ENCODE data around the gene RBFA. TPM values are rescaled to one million over a fixed set of nuclear protein-coding genes. Genes with fewer than 3 reads are reported as not detected.

The RBFA gene
- total and polyA plus RNA-seq, 2 of the 13 experiments (the other 11 are each of a cell fraction or from before 2014, with no cell fraction given), result 29.7 to 42.4 TPM

DNA sequence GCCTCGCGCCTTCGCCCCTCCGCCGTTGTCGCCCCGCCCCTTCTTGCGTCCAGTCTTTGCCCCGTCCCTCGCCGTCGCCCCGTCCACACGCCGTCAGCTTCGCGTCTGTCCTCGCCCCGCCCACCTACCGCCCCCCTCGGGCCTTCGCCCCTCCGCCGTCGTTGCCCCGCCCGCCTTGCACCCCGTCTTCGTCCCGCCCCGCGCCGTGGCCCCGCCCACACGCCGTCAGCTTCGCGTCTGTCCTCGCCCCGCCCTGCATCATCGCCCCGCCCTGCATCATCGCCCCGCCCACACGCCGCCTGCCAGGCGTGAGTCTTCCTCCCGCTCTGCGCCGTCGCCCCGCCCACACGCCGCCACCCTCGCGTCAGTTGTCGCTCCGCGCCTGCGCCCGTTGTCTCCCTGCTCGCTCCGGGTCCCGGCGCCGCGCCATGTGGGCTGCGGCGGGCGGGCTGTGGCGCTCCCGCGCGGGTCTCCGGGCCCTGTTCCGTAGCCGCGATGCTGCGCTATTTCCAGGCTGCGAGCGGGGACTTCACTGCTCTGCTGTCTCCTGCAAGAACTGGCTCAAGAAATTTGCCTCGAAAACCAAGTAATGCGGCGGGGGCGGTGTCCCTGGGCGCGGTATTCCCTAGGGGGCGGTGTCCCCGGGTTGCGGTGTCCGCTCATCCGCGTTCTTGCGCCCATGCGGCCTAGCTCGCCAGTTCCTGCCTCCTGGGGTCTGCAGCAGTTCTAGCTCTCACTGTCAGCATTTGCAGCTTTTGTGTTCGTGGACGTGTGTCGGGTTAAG, at the start of gene RBFA (continued):
- TF ChIP-seq, protein P1, sequence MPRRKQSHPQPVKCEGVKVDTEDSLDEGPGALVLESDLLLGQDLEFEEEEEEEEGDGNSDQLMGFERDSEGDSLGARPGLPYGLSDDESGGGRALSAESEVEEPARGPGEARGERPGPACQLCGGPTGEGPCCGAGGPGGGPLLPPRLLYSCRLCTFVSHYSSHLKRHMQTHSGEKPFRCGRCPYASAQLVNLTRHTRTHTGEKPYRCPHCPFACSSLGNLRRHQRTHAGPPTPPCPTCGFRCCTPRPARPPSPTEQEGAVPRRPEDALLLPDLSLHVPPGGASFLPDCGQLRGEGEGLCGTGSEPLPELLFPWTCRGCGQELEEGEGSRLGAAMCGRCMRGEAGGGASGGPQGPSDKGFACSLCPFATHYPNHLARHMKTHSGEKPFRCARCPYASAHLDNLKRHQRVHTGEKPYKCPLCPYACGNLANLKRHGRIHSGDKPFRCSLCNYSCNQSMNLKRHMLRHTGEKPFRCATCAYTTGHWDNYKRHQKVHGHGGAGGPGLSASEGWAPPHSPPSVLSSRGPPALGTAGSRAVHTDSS (CRISPR knock-in tag; conservative IDR thresholded peaks at IDR 0.05), result 0 out of 2 replicates have a peak, but pooled peaks have one; percentile 62
- TF ChIP-seq, protein P2, sequence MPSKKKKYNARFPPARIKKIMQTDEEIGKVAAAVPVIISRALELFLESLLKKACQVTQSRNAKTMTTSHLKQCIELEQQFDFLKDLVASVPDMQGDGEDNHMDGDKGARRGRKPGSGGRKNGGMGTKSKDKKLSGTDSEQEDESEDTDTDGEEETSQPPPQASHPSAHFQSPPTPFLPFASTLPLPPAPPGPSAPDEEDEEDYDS (CRISPR knock-in tag; IDR thresholded peaks at IDR 0.05), result 0 out of 2 replicates have a peak, but pooled peaks have one; percentile 10
- TF ChIP-seq, protein P3, sequence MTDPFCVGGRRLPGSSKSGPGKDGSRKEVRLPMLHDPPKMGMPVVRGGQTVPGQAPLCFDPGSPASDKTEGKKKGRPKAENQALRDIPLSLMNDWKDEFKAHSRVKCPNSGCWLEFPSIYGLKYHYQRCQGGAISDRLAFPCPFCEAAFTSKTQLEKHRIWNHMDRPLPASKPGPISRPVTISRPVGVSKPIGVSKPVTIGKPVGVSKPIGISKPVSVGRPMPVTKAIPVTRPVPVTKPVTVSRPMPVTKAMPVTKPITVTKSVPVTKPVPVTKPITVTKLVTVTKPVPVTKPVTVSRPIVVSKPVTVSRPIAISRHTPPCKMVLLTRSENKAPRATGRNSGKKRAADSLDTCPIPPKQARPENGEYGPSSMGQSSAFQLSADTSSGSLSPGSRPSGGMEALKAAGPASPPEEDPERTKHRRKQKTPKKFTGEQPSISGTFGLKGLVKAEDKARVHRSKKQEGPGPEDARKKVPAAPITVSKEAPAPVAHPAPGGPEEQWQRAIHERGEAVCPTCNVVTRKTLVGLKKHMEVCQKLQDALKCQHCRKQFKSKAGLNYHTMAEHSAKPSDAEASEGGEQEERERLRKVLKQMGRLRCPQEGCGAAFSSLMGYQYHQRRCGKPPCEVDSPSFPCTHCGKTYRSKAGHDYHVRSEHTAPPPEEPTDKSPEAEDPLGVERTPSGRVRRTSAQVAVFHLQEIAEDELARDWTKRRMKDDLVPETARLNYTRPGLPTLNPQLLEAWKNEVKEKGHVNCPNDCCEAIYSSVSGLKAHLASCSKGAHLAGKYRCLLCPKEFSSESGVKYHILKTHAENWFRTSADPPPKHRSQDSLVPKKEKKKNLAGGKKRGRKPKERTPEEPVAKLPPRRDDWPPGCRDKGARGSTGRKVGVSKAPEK (CRISPR knock-in tag; IDR thresholded peaks at IDR 0.05; ENCODE audit: borderline replicate concordance), result no peak
- TF ChIP-seq ZNF230 (CRISPR knock-in tag; IDR thresholded peaks at IDR 0.05), result peak; percentile 53; the same call in 1 of the 2 replicates
- TF ChIP-seq ZSCAN22 (CRISPR knock-in tag; IDR thresholded peaks at IDR 0.05), result peak; percentile 77
- no peak for TF ChIP-seq EP300 (IDR thresholded peaks at IDR 0.05; ENCODE audit: low read depth in 2 of 2, low read length in 2 of 2)
- no peak for TF ChIP-seq EP300 (CRISPR knock-in tag; IDR thresholded peaks at IDR 0.05; ENCODE audit: borderline replicate concordance)
- no peak for TF ChIP-seq ZNF282 (IDR thresholded peaks at IDR 0.05; ENCODE audit: partially characterized antibody)
- TF ChIP-seq, protein P4, sequence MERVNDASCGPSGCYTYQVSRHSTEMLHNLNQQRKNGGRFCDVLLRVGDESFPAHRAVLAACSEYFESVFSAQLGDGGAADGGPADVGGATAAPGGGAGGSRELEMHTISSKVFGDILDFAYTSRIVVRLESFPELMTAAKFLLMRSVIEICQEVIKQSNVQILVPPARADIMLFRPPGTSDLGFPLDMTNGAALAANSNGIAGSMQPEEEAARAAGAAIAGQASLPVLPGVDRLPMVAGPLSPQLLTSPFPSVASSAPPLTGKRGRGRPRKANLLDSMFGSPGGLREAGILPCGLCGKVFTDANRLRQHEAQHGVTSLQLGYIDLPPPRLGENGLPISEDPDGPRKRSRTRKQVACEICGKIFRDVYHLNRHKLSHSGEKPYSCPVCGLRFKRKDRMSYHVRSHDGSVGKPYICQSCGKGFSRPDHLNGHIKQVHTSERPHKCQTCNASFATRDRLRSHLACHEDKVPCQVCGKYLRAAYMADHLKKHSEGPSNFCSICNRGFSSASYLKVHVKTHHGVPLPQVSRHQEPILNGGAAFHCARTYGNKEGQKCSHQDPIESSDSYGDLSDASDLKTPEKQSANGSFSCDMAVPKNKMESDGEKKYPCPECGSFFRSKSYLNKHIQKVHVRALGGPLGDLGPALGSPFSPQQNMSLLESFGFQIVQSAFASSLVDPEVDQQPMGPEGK (CRISPR knock-in tag; IDR thresholded peaks at IDR 0.05), result no peak
- TF ChIP-seq, protein P5, sequence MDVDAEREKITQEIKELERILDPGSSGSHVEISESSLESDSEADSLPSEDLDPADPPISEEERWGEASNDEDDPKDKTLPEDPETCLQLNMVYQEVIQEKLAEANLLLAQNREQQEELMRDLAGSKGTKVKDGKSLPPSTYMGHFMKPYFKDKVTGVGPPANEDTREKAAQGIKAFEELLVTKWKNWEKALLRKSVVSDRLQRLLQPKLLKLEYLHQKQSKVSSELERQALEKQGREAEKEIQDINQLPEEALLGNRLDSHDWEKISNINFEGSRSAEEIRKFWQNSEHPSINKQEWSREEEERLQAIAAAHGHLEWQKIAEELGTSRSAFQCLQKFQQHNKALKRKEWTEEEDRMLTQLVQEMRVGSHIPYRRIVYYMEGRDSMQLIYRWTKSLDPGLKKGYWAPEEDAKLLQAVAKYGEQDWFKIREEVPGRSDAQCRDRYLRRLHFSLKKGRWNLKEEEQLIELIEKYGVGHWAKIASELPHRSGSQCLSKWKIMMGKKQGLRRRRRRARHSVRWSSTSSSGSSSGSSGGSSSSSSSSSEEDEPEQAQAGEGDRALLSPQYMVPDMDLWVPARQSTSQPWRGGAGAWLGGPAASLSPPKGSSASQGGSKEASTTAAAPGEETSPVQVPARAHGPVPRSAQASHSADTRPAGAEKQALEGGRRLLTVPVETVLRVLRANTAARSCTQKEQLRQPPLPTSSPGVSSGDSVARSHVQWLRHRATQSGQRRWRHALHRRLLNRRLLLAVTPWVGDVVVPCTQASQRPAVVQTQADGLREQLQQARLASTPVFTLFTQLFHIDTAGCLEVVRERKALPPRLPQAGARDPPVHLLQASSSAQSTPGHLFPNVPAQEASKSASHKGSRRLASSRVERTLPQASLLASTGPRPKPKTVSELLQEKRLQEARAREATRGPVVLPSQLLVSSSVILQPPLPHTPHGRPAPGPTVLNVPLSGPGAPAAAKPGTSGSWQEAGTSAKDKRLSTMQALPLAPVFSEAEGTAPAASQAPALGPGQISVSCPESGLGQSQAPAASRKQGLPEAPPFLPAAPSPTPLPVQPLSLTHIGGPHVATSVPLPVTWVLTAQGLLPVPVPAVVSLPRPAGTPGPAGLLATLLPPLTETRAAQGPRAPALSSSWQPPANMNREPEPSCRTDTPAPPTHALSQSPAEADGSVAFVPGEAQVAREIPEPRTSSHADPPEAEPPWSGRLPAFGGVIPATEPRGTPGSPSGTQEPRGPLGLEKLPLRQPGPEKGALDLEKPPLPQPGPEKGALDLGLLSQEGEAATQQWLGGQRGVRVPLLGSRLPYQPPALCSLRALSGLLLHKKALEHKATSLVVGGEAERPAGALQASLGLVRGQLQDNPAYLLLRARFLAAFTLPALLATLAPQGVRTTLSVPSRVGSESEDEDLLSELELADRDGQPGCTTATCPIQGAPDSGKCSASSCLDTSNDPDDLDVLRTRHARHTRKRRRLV (CRISPR knock-in tag; IDR thresholded peaks at IDR 0.05), result no peak
- peak; percentile 84; the same call in 1 of the 2 replicates for TF ChIP-seq ZNF501 (CRISPR knock-in tag; IDR thresholded peaks at IDR 0.05)

Data from HepG2 (cell line).